GM10847 (cell line): ENCODE measurements around the gene TCF7.

Source experiments
- POLR2A ChIP-seq: IDR thresholded peaks from 2 replicates; pipeline ENCODE4 v1.6.1; 2011; ENCODE audit not compliant: insufficient read length; ENCODE audit errors: extremely low read depth

TCF7 gene

GRCh38 chr5:134100283-134101091 lies 14.0 kb upstream of the TCF7 start:
- TF ChIP-seq POLR2A: no peak

GRCh38 chr5:134101686-134102439 lies 12.6 kb upstream of the TCF7 start:
- TF ChIP-seq POLR2A: no peak

GRCh38 chr5:134103397-134103796 lies 11.1 kb upstream of the TCF7 start:
- no peak for TF ChIP-seq POLR2A

GRCh38 chr5:134103998-134104654 lies 10.4 kb upstream of the TCF7 start:
- TF ChIP-seq POLR2A: no peak

- no peak for TF ChIP-seq POLR2A
Observed at GRCh38 chr5:134106991-134107701, 7.3 kb upstream of the TCF7 start.

- no peak for TF ChIP-seq POLR2A
Observed at GRCh38 chr5:134107779-134108178, 6.7 kb upstream of the TCF7 start.

GRCh38 chr5:134110382-134110781 lies 4.1 kb upstream of the TCF7 start:
- TF ChIP-seq POLR2A: no peak

GRCh38 chr5:134111741-134112647 lies 2.5 kb upstream of the TCF7 start:
- no peak for TF ChIP-seq POLR2A

GRCh38 chr5:134112726-134113362 lies 1.6 kb upstream of the TCF7 start:
- TF ChIP-seq POLR2A: no peak

- no peak for TF ChIP-seq POLR2A
Observed at GRCh38 chr5:134113363-134113889, 1.1 kb upstream of the TCF7 start.

GRCh38 chr5:134114886-134115805 lies 665 bp downstream of the TCF7 start:
- no peak for TF ChIP-seq POLR2A

GRCh38 chr5:134115806-134116175 lies 1.3 kb downstream of the TCF7 start:
- TF ChIP-seq POLR2A: no peak

- TF ChIP-seq POLR2A: no peak
Observed at GRCh38 chr5:134116286-134116685, 1.8 kb downstream of the TCF7 start.
